Hepatocyte (in vitro differentiated cells): ENCODE results near the gene FGGY. TPM values are rescaled to one million over a fixed set of nuclear protein-coding genes. Genes with fewer than 3 reads are reported as not detected.

ENCODE experiments used
- DNase-seq: peaks from one replicate; pipeline ENCODE4 v3.0.0-alpha.2; 2016; ENCODE audit warnings: low spot score
- H2AFZ ChIP-seq: fragments of 200-600 bp; sonication (generic); 2 replicates; pipeline ENCODE4 v1.6.0; 2016; ENCODE audit warnings: antibody characterized with exemption, mild to moderate bottlenecking
- H3K27ac ChIP-seq: fragments of 200-600 bp; sonication (generic); 2 replicates; pipeline ENCODE4 v1.5.1; 2016; ENCODE audit warnings: mild to moderate bottlenecking
- H3K27me3 ChIP-seq: fragments of 200-600 bp; sonication (generic); 2 replicates; pipeline ENCODE4 v1.6.1; 2016
- H3K36me3 ChIP-seq: fragments of 200-600 bp; sonication (generic); replicated peaks from 2 replicates; pipeline ENCODE4 v1.5.1; 2016; ENCODE audit warnings: low read depth; ENCODE audit not compliant: insufficient read depth
- H3K4me1 ChIP-seq: fragments of 200-600 bp; sonication (generic); 2 replicates; pipeline ENCODE4 v1.5.1; 2016; ENCODE audit warnings: mild to moderate bottlenecking, moderate library complexity; ENCODE audit not compliant: insufficient read depth
- H3K4me2 ChIP-seq: fragments of 200-600 bp; sonication (generic); 2 replicates; pipeline ENCODE4 v1.6.0; 2016
- H3K4me3 ChIP-seq: fragments of 200-600 bp; sonication (generic); 2 replicates; pipeline ENCODE4 v1.5.1; 2016; ENCODE audit warnings: mild to moderate bottlenecking
- H3K79me2 ChIP-seq: fragments of 200-600 bp; sonication (generic); 2 replicates; pipeline ENCODE4 v1.6.0; 2017; ENCODE audit warnings: mild to moderate bottlenecking
- H3K9me2 ChIP-seq: fragments of 200-600 bp; sonication (generic); replicated peaks from 2 replicates; pipeline ENCODE4 v1.6.0; 2017; ENCODE audit warnings: mild to moderate bottlenecking; ENCODE audit not compliant: insufficient read depth
- H3K9me3 ChIP-seq: fragments of 200-600 bp; sonication (generic); 2 replicates; pipeline ENCODE4 v1.5.1; 2016; ENCODE audit warnings: low read depth, mild to moderate bottlenecking
- H4K20me1 ChIP-seq: fragments of 200-600 bp; sonication (generic); 2 replicates; pipeline ENCODE4 v1.6.0; 2016; ENCODE audit warnings: mild to moderate bottlenecking; ENCODE audit not compliant: insufficient read depth, poor library complexity, severe bottlenecking
- CTCF ChIP-seq: fragments of 200-600 bp; sonication (generic); IDR thresholded peaks from 2 replicates; pipeline ENCODE4 v1.5.1; 2016; ENCODE audit warnings: antibody characterized with exemption, mild to moderate bottlenecking; ENCODE audit not compliant: poor library complexity
- EZH2 ChIP-seq: fragments of 200-600 bp; sonication (generic); IDR thresholded peaks from 2 replicates; pipeline ENCODE4 v1.6.1; 2016; ENCODE audit warnings: antibody characterized with exemption, mild to moderate bottlenecking, borderline replicate concordance
- EZH2phosphoT487 ChIP-seq: fragments of 200-600 bp; sonication (generic); IDR thresholded peaks from one replicate; pipeline ENCODE4 v1.6.1; 2018; ENCODE audit warnings: antibody characterized with exemption, mild to moderate bottlenecking, low read depth, moderate library complexity; ENCODE audit not compliant: unreplicated experiment, severe bottlenecking
- WGBS: methylation state at CpG from one replicate; pipeline ENCODE4 v1.1.6; 2016; ENCODE audit warnings: low lambda C conversion rate; ENCODE audit errors: missing lambda C conversion rate; 5-methylcytosine and 5-hydroxymethylcytosine counted together
- polyA plus RNA-seq: library from polyadenylated mRNA; unstranded; fragments of >200 nt; fragmentation: Nextera tagmentation; extraction: Ambion mirVana; gene quantifications from 2 replicates; pipeline ENCODE4 v1.2.1, GENCODE V29; 2016
- total RNA-seq: library from RNA; depleted of rRNA; stranded (reverse); fragments of >200 nt; gene quantifications from 2 replicates; pipeline ENCODE4 v1.2.3, GENCODE V29; 2014

Gene FGGY
- total and polyA plus RNA-seq, 2 experiments from 2014 or later: 18.0 to 20.6 TPM

GRCh38 chr1:59688976-59689375 is 392.1 kb downstream of the FGGY start:
- DNase-seq: no peak
- TF ChIP-seq CTCF (no peak), EZH2phosphoT487 (no peak), EZH2 (no peak)
- H3K27ac ChIP-seq: peak overlapping the region; percentile 61

GRCh38 chr1:59689730-59690129 is 392.8 kb downstream of the FGGY start:
- WGBS: 88% methylated on average over 1 of the region's 1 CpG
- H3K9me3 ChIP-seq: no peaks in the 10 kb centered on the region
- TF ChIP-seq EZH2: no peak
- H3K9me2 ChIP-seq: no peaks in the 10 kb centered on the region
- H3K27ac ChIP-seq: peak overlapping the region; percentile 61
- no peaks in the 10 kb centered on the region for H3K27me3 ChIP-seq
- peaks cover 38% of the 10 kb centered on the region for H3K4me1 ChIP-seq
- no peaks in the 10 kb centered on the region for H3K79me2 ChIP-seq
- no peaks in the 10 kb centered on the region for H4K20me1 ChIP-seq
- no peak overlapping the region for H3K4me3 ChIP-seq
- DNase-seq: no peak
- no peak overlapping the region for H2AFZ ChIP-seq
- H3K36me3 ChIP-seq: no peaks in the 10 kb centered on the region
- no peak overlapping the region for H3K4me2 ChIP-seq

More at GRCh38 chr1:59688976-59689375, 392.1 kb downstream of the FGGY start:
- Histone ChIP-seq H4K20me1 (no peaks in the 10 kb centered on the region), H3K9me3 (no peaks in the 10 kb centered on the region), H3K4me2 (no peak overlapping the region), H3K79me2 (no peaks in the 10 kb centered on the region), H3K27me3 (no peaks in the 10 kb centered on the region), H3K36me3 (no peaks in the 10 kb centered on the region), H3K9me2 (no peaks in the 10 kb centered on the region), H3K4me3 (no peak overlapping the region), H2AFZ (no peak overlapping the region), H3K4me1 (peaks cover 38% of the 10 kb centered on the region)
- 63% methylated on average over 5 of the region's 5 CpGs for WGBS

GRCh38 chr1:59690171-59690930 is 393.5 kb downstream of the FGGY start:
- H3K9me3 ChIP-seq: no peaks in the 10 kb centered on the region
- H3K4me3 ChIP-seq: no peak overlapping the region
- 87% methylated on average over 7 of the region's 7 CpGs for WGBS
- no peak for DNase-seq
- H3K4me1 ChIP-seq: peaks cover 38% of the 10 kb centered on the region
- peak overlapping the region; percentile 61 for H3K27ac ChIP-seq
- no peak overlapping the region for H2AFZ ChIP-seq
- no peaks in the 10 kb centered on the region for H3K27me3 ChIP-seq
- H3K9me2 ChIP-seq: no peaks in the 10 kb centered on the region
- H3K36me3 ChIP-seq: no peaks in the 10 kb centered on the region
- no peak for TF ChIP-seq EZH2phosphoT487
- no peak for TF ChIP-seq CTCF
- TF ChIP-seq EZH2: no peak
- no peaks in the 10 kb centered on the region for H3K79me2 ChIP-seq
- no peak overlapping the region for H3K4me2 ChIP-seq
- H4K20me1 ChIP-seq: no peaks in the 10 kb centered on the region

GRCh38 chr1:59691261-59691660 is 394.4 kb downstream of the FGGY start:
- no peaks in the 10 kb centered on the region for H3K27me3 ChIP-seq
- H3K4me3 ChIP-seq: no peak overlapping the region
- TF ChIP-seq EZH2phosphoT487 (no peak), CTCF (no peak), EZH2 (no peak)
- no peaks in the 10 kb centered on the region for H4K20me1 ChIP-seq
- DNase-seq: no peak
- H3K4me1 ChIP-seq: peaks cover 38% of the 10 kb centered on the region
- peak overlapping the region; percentile 61 for H3K27ac ChIP-seq
- H2AFZ ChIP-seq: no peak overlapping the region
- H3K79me2 ChIP-seq: no peaks in the 10 kb centered on the region
- 39% methylated on average over 4 of the region's 4 CpGs for WGBS
- H3K36me3 ChIP-seq: no peaks in the 10 kb centered on the region
- no peaks in the 10 kb centered on the region for H3K9me2 ChIP-seq
- no peak overlapping the region for H3K4me2 ChIP-seq
- H3K9me3 ChIP-seq: no peaks in the 10 kb centered on the region
